Left lung (tissue), 10 donors: ENCODE results near the gene GABRG3. TPM values are rescaled to one million over a fixed set of nuclear protein-coding genes. Genes with fewer than 3 reads are reported as not detected.

Experiments
- ATAC-seq: fragments of 200-7000 bp; cut with Tn5 transposase; one replicate; pipeline ENCODE4 v1.9.1; 2020; ENCODE audit warnings: moderate library complexity
- DNase-seq, 4 donors: peaks; one replicate each; pipeline ENCODE4 v3.0.0-alpha.2; 2013 to 2020
- H3K27ac ChIP-seq, 2 donors: fragments of 200-600 bp; sonication (generic) in 1 of 2; one replicate each; pipeline versions ENCODE4 v1.5.0 to v1.8.0; 2020 to 2021
- H3K27me3 ChIP-seq, 2 donors: fragments of 200-600 bp; sonication (generic) in 1 of 2; one replicate each; pipeline versions ENCODE4 v1.5.0 to v1.8.0; 2020 to 2021
- H3K36me3 ChIP-seq, 2 donors: fragments of 200-600 bp; sonication (generic) in 1 of 2; one replicate each; pipeline versions ENCODE4 v1.5.0 to v1.8.0; 2020 to 2021
- H3K4me1 ChIP-seq, 2 donors: fragments of 200-600 bp; one replicate each; pipeline ENCODE4 v1.8.0; 2021
- H3K4me3 ChIP-seq, 2 donors: fragments of 200-600 bp; sonication (generic) in 1 of 2; one replicate each; pipeline versions ENCODE4 v1.5.0 to v1.8.0; 2020 to 2021; ENCODE audit warnings: mild to moderate bottlenecking in 1 of 2
- H3K9me3 ChIP-seq, 2 donors: fragments of 200-600 bp; sonication (generic) in 1 of 2; one replicate each; pipeline versions ENCODE4 v1.5.0 to v1.8.0; 2020 to 2021
- CTCF ChIP-seq, 2 donors: fragments of 200-600 bp; sonication (generic) in 1 of 2; IDR thresholded peaks; one replicate each; pipeline versions ENCODE4 v1.5.0 to v1.8.0; 2021; ENCODE audit warnings: antibody characterized with exemption in 2 of 2
- intact Hi-C, 2 donors: fragments of 100-400 bp; cut with DNase I; formaldehyde crosslinking; loops; one replicate each; pipeline versions ENCODE4 v1.11.2 to v1.14.2; 2022
- polyA plus RNA-seq, 6 donors: library from polyadenylated mRNA; unstranded; fragments of 120-200 nt; gene quantifications; one replicate each; pipeline ENCODE4 v1.2.1, GENCODE V29; 2013; ENCODE audit not compliant: insufficient read length in 6 of 6
- total RNA-seq, 2 donors: library from RNA; stranded (reverse); fragmentation: NEBNext Ultra II Directional; extraction: Animal tissue kit (Norgen Biotek cat#: 25700); gene quantifications; one replicate each; pipeline ENCODE4 v1.2.1, GENCODE V29; 2021
- donor health status: DM: no; HTN: yes; CAD: no.
- donor health status: DM: no; HTN: no; CAD: no.

Gene GABRG3
- total and polyA plus RNA-seq, 8 donors = 0.23 to 13.8 (median 10.3) TPM; not detected in 1

DNA sequence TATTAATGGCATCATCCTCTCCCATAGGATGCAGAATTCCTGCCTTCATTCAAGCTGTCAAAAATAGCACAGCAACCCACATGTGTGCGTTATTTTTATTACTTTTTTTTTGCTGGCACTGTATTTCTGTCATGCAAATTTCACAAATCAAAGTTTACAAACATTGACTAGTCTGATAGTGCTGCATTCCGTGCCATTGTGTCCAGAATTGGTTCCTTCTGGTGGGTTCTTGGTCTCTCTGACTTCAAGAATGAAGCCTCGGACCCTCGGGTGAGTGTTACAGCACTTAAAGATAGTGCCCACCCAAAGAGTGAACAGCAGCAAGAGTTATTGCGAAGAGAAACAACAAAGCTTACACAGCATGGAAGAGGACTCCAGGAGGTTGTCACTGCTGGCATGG lies 490.2 kb downstream of the GABRG3 start:
- H3K4me3 ChIP-seq = no peak overlapping the region
- H3K4me1 ChIP-seq = no peaks in the 10 kb centered on the region
- peaks cover 0 to 3% of the 10 kb centered on the region in 2 donors for H3K9me3 ChIP-seq
- no peak for TF ChIP-seq CTCF (IDR thresholded peaks at IDR 0.05)
- no peak for ATAC-seq
- H3K36me3 ChIP-seq = no peaks in the 10 kb centered on the region
- no peaks in the 10 kb centered on the region for H3K27me3 ChIP-seq
- no peak for DNase-seq
- intact Hi-C loops = no loop called here
- H3K27ac ChIP-seq = no peak overlapping the region

DNA sequence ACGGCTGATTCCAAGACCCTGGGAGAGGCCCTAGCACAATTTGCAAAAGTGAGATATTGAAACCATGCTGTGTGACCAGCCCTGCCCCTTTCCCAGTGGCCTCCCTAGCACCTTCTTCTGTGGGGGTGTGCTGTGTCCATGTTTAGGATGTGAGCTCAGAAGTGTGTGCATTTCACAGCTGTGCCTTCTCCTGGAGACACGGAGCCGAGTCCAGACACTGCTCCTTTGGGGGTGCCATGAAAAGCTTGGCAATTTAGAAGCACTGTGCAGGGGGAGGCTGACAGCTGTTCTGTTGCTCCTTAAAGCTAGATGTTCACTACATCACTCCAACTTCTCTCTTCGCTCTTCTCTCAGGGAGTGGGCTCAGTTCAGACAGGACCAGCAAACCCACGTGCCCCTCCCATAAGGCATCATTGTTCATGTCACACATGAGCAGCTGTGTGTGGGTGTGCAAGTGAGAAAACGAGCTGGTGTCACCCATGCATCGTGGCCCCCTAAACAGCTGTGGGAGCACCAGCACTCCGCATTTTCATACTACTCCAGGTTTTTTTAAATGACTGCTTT lies 492.6 kb downstream of the GABRG3 start:
- peaks cover 0 to 3% of the 10 kb centered on the region in 2 donors for H3K9me3 ChIP-seq
- H3K27ac ChIP-seq = no peak overlapping the region
- no peaks in the 10 kb centered on the region for H3K4me1 ChIP-seq
- no peak overlapping the region for H3K4me3 ChIP-seq
- DNase-seq = no peak
- no peaks in the 10 kb centered on the region for H3K27me3 ChIP-seq
- no peak for TF ChIP-seq CTCF (IDR thresholded peaks at IDR 0.05)
- intact Hi-C loops = no loop called here
- no peak for ATAC-seq
- no peaks in the 10 kb centered on the region for H3K36me3 ChIP-seq

DNA sequence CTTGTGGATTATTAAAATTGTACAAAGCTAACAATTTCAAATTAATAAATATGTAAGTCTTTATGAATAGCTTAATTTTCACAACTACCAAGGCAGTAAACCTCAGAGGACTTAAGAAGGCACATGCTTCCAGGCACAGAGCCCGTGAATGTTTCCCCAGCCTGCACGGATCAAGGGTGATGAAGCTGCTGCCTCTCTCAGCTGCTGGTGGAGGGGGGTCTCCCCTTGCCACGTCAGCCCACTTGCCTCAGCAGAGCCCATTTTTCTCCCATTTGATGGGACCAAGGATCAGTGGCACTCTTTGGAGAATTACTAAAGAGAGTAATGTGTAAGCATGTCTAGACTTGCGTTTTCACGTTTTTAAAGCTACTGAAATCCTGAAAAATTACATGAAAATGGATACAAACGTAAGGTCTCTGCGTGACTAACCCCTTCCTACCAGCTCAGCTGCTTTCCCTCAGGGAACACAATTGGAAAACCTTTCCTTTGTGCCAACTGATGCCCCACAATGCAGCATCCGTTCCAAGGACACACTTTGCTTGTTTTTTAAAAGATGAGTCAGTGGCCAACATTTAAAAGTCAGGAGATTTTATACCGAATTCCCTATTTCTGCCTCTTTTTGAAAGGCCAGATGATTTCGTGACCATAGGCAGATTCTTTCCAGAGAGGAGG lies 494.1 kb downstream of the GABRG3 start:
- Histone ChIP-seq H3K36me3 (no peaks in the 10 kb centered on the region), H3K9me3 (peaks cover 0 to 3% of the 10 kb centered on the region in 2 donors), H3K27ac (no peak overlapping the region), H3K4me3 (no peak overlapping the region), H3K4me1 (no peaks in the 10 kb centered on the region), H3K27me3 (no peaks in the 10 kb centered on the region)
- DNase-seq (no peak), ATAC-seq (no peak)
- intact Hi-C loops = no loop called here
- no peak for TF ChIP-seq CTCF (IDR thresholded peaks at IDR 0.05)

GRCh38 chr15:27466758-27467157 lies 495.8 kb downstream of the GABRG3 start:
- no peak for DNase-seq
- Histone ChIP-seq H3K36me3 (no peaks in the 10 kb centered on the region), H3K27me3 (no peaks in the 10 kb centered on the region), H3K4me1 (no peaks in the 10 kb centered on the region), H3K4me3 (no peak overlapping the region), H3K9me3 (peaks cover 0 to 2% of the 10 kb centered on the region in 2 donors), H3K27ac (no peak overlapping the region)
- intact Hi-C loops = no loop called here
- no peak for ATAC-seq
- TF ChIP-seq CTCF (IDR thresholded peaks at IDR 0.05) = no peak

GRCh38 chr15:27468151-27468591 lies 497.2 kb downstream of the GABRG3 start:
- Histone ChIP-seq H3K9me3 (peaks cover 0 to 2% of the 10 kb centered on the region in 2 donors), H3K4me1 (no peaks in the 10 kb centered on the region), H3K27ac (no peak overlapping the region), H3K36me3 (no peaks in the 10 kb centered on the region), H3K4me3 (no peak overlapping the region), H3K27me3 (no peaks in the 10 kb centered on the region)
- no peak for TF ChIP-seq CTCF (IDR thresholded peaks at IDR 0.05)
- intact Hi-C loops = no loop called here
- no peak for DNase-seq
- no peak for ATAC-seq
